Naive thymus-derived CD4-positive, alpha-beta T cell (primary cell): Measurements from ENCODE around the gene KIF16B. TPM values are rescaled to one million over a fixed set of nuclear protein-coding genes. Genes with fewer than 3 reads are reported as not detected.
"Not testable (repeated sequence)": the region's sequence is repeated elsewhere in the genome, so short reads cannot be mapped to it uniquely, and the experiment has no call there.

Experiments
- ATAC-seq: fragments of 150-1000 bp; cut with Tn5 transposase; 2 replicates; pipeline ENCODE4 v1.10.0; 2021; ENCODE audit warnings: mild to moderate bottlenecking, moderate library complexity
- CTCF ChIA-PET: fragments of 350-600 bp; sonication (Branson Sonifier 250); formaldehyde crosslinking; loops from one replicate; lab custom pipeline; 2021; ENCODE audit warnings: antibody characterized with exemption; lab: Charles Lee
- POLR2A ChIA-PET: fragments of 350-600 bp; sonication (Branson Sonifier 250); formaldehyde crosslinking; loops from one replicate; lab custom pipeline; 2021; ENCODE audit warnings: antibody characterized with exemption, inconsistent platforms; lab: Charles Lee
- DNase-seq, 9 donors: peaks; one replicate each; pipeline versions ENCODE4 v3.0.0 to v3.0.0-alpha.2; 2020 to 2022; ENCODE audit warnings: mixed read lengths in 1 of 9
- H3K27ac ChIP-seq: one replicate; pipeline ENCODE4 v1.7.0; 2013; ENCODE audit warnings: mild to moderate bottlenecking, low read depth, low read length, moderate library complexity
- H3K27me3 ChIP-seq, 2 donors: one replicate each; pipeline ENCODE4 v1.7.0; 2013; ENCODE audit warnings: low read length in 2 of 2, mild to moderate bottlenecking in 2 of 2, moderate library complexity in 2 of 2; ENCODE audit not compliant: control insufficient read depth in 2 of 2, insufficient read depth in 2 of 2
- H3K36me3 ChIP-seq, 3 experiments: 1 replicate in 2 of 3; 2 replicates in 1 of 3; pipeline ENCODE4 v1.7.0; 2013; ENCODE audit warnings: low read length in 3 of 3, mild to moderate bottlenecking in 3 of 3, moderate library complexity in 1 of 3; ENCODE audit not compliant: insufficient read depth in 3 of 3, control insufficient read depth in 2 of 3
- H3K4me1 ChIP-seq, 2 donors: one replicate each; pipeline ENCODE4 v1.7.0; 2013; ENCODE audit warnings: low read length in 2 of 2, mild to moderate bottlenecking in 2 of 2, moderate library complexity in 1 of 2; ENCODE audit not compliant: control insufficient read depth in 2 of 2, insufficient read depth in 2 of 2
- H3K4me3 ChIP-seq: 2 replicates; pipeline ENCODE4 v1.7.0; 2013; ENCODE audit warnings: mild to moderate bottlenecking, low read length
- H3K9me3 ChIP-seq, 3 experiments: 1 replicate in 2 of 3; 2 replicates in 1 of 3; pipeline ENCODE4 v1.7.0; 2013; ENCODE audit warnings: low read length in 3 of 3; ENCODE audit not compliant: control insufficient read depth in 2 of 3
- H3K27ac Mint-ChIP-seq, 9 donors: one replicate each; pipeline ENCODE4 v1.8.0; 2020 to 2022; ENCODE audit warnings: mixed read lengths in 9 of 9, mild to moderate bottlenecking in 8 of 9, moderate library complexity in 5 of 9, inconsistent platforms in 2 of 9
- H3K27me3 Mint-ChIP-seq, 5 donors: one replicate each; pipeline ENCODE4 v1.8.0; 2021 to 2022; ENCODE audit warnings: mixed read lengths in 5 of 5, mild to moderate bottlenecking in 1 of 5
- H3K36me3 Mint-ChIP-seq, 5 donors: one replicate each; pipeline ENCODE4 v1.8.0; 2020 to 2022; ENCODE audit warnings: mixed read lengths in 5 of 5, mild to moderate bottlenecking in 3 of 5, inconsistent platforms in 1 of 5
- H3K4me1 Mint-ChIP-seq, 7 donors: one replicate each; pipeline ENCODE4 v1.8.0; 2020 to 2022; ENCODE audit warnings: mixed read lengths in 7 of 7, mild to moderate bottlenecking in 3 of 7, inconsistent platforms in 1 of 7
- H3K4me3 Mint-ChIP-seq, 10 donors: one replicate each; pipeline ENCODE4 v1.8.0; 2020 to 2022; ENCODE audit warnings: mild to moderate bottlenecking in 10 of 10, mixed read lengths in 10 of 10, moderate library complexity in 6 of 10, inconsistent platforms in 2 of 10
- H3K9me3 Mint-ChIP-seq, 11 donors: one replicate each; pipeline ENCODE4 v1.8.0; 2020 to 2022; ENCODE audit warnings: mixed read lengths in 11 of 11, mild to moderate bottlenecking in 4 of 11, inconsistent platforms in 1 of 11, moderate library complexity in 1 of 11
- intact Hi-C, 2 donors: fragments of 100-400 bp; cut with micrococcal nuclease; formaldehyde crosslinking; loops; one replicate each; pipeline ENCODE4 v1.15.1; 2023
- polyA plus RNA-seq, 2 donors: library from polyadenylated mRNA; unstranded; fragments of 300-500 nt; fragmentation: Illumina TruSeq; gene quantifications; one replicate each; pipeline ENCODE4 v1.2.3, GENCODE V29; 2021
- total RNA-seq, 6 experiments: library from RNA in 5 of 6; stranded (reverse) in 5 of 6; gene quantifications; 1 replicate in 5 of 6; 2 replicates in 1 of 6; pipeline ENCODE4 v1.2.3 and lab custom pipeline; 2021 to 2026

Gene KIF16B
- total and polyA plus RNA-seq, 7 experiments from 2014 or later: 6.0 to 13.7 (median 10.3) TPM

DNA sequence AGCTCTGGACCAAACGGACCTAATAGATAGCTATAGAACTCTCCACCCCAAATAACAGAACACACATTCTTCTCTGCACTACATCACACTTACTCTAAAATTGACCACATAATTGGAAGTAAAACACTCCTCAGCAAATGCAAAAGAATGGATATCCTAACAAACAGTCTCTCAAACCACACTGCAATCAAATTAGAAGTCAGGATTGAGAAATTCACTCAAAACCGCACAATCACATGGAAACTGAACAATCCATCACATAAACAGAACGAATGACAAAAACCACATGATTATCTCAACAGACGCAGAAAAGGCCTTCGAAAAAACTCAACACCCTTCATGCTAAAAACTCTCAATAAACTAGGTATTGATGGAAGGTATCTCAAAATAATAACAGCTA, 50.6 kb downstream of the KIF16B start:
- peaks cover 0 to 11% (median 5%) of the 10 kb centered on the region in 11 donors for H3K9me3 Mint-ChIP-seq
- intact Hi-C loops, ATAC-seq, H3K4me1 ChIP-seq, DNase-seq, CTCF ChIA-PET, POLR2A ChIA-PET, H3K27me3 Mint-ChIP-seq, H3K4me3 Mint-ChIP-seq, H3K27me3 ChIP-seq, H3K27ac Mint-ChIP-seq, H3K9me3 ChIP-seq, H3K27ac ChIP-seq, H3K4me3 ChIP-seq: not testable (repeated sequence)
- peaks cover 0 to 10% (median 0%) of the 10 kb centered on the region in 3 experiments for H3K36me3 ChIP-seq
- H3K36me3 Mint-ChIP-seq: peaks cover 24 to 66% (median 48%) of the 10 kb centered on the region in 5 donors
- H3K4me1 Mint-ChIP-seq: peaks cover 0 to 12% (median 0%) of the 10 kb centered on the region in 7 donors

GRCh38 chr20:16520154-16520553, 53.1 kb downstream of the KIF16B start:
- intact Hi-C loops: no loop called here
- H3K4me3 Mint-ChIP-seq: no peak overlapping the region
- DNase-seq: no peak
- peaks cover 0 to 12% (median 0%) of the 10 kb centered on the region in 7 donors for H3K4me1 Mint-ChIP-seq
- CTCF ChIA-PET: interaction anchor here (1.2 kb wide), 1 partner anchor 241 kb away, joined by 7 read pairs; no protein-coding TSS in a partner anchor
- H3K27me3 ChIP-seq: no peaks in the 10 kb centered on the region
- H3K9me3 Mint-ChIP-seq: peaks cover 0 to 7% (median 1%) of the 10 kb centered on the region in 11 donors
- peaks cover 0 to under 1% (median 0%) of the 10 kb centered on the region in 3 experiments for H3K36me3 ChIP-seq
- H3K27me3 Mint-ChIP-seq: no peaks in the 10 kb centered on the region
- H3K9me3 ChIP-seq: no peaks in the 10 kb centered on the region
- POLR2A ChIA-PET: no interaction called here
- H3K27ac ChIP-seq: no peak overlapping the region
- no peak overlapping the region for H3K4me3 ChIP-seq
- H3K4me1 ChIP-seq: no peaks in the 10 kb centered on the region
- no peak for ATAC-seq
- H3K27ac Mint-ChIP-seq: no peak overlapping the region
- peaks cover 10 to 54% (median 27%) of the 10 kb centered on the region in 5 donors for H3K36me3 Mint-ChIP-seq

DNA sequence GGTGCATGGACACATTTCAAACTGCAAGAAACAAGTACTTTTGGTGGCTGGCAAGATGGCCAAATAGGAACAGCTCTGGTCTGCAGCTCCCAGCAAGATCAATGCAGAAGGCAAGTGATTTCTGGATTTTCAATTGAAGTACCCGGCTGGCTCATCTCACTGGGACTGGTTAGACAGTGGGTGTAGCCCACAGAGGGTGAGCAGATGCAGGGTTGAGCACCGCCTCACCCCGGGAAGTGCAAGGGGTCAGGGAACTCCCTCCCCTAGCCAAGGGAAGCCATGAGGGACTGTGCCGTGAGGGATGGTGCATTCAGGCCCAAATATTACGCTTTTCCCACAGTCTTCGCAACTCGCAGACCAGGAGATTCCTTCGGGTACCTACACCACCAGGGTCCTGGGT, 53.6 kb downstream of the KIF16B start:
- H3K9me3 Mint-ChIP-seq, H3K4me1 ChIP-seq, H3K27me3 Mint-ChIP-seq, H3K9me3 ChIP-seq, H3K27ac Mint-ChIP-seq, intact Hi-C loops, H3K4me3 ChIP-seq, H3K36me3 ChIP-seq, H3K4me3 Mint-ChIP-seq, H3K27me3 ChIP-seq, H3K27ac ChIP-seq, POLR2A ChIA-PET, DNase-seq, ATAC-seq: not testable (repeated sequence)
- peaks cover 9 to 49% (median 23%) of the 10 kb centered on the region in 5 donors for H3K36me3 Mint-ChIP-seq
- CTCF ChIA-PET: interaction anchor here (1.2 kb wide), 1 partner anchor 242 kb away, joined by 7 read pairs; no protein-coding TSS in a partner anchor
- H3K4me1 Mint-ChIP-seq: peaks cover 0 to 12% (median 0%) of the 10 kb centered on the region in 7 donors

GRCh38 chr20:16518784-16519084, 54.5 kb downstream of the KIF16B start:
- Mint-ChIP-seq H3K4me1 (peaks cover 0 to 12% (median under 1%) of the 10 kb centered on the region in 7 donors), H3K27me3 (no peaks in the 10 kb centered on the region), H3K9me3 (no peaks in the 10 kb centered on the region), H3K4me3 (no peak overlapping the region), H3K27ac (no peak overlapping the region), H3K36me3 (peaks cover 7 to 46% (median 20%) of the 10 kb centered on the region in 5 donors)
- Histone ChIP-seq H3K27me3 (no peaks in the 10 kb centered on the region), H3K27ac (no peak overlapping the region), H3K4me1 (no peaks in the 10 kb centered on the region), H3K36me3 (no peaks in the 10 kb centered on the region), H3K4me3 (no peak overlapping the region), H3K9me3 (no peaks in the 10 kb centered on the region)
- POLR2A ChIA-PET: no interaction called here
- ATAC-seq (no peak), DNase-seq (no peak)
- intact Hi-C loops: loop anchor here in 1 of 2 donors (1.0 kb wide), 1 partner anchor 243 kb away; no protein-coding TSS in a partner anchor
- CTCF ChIA-PET: interaction anchor here (1.2 kb wide), 1 partner anchor 243 kb away, joined by 7 read pairs; no protein-coding TSS in a partner anchor

DNA sequence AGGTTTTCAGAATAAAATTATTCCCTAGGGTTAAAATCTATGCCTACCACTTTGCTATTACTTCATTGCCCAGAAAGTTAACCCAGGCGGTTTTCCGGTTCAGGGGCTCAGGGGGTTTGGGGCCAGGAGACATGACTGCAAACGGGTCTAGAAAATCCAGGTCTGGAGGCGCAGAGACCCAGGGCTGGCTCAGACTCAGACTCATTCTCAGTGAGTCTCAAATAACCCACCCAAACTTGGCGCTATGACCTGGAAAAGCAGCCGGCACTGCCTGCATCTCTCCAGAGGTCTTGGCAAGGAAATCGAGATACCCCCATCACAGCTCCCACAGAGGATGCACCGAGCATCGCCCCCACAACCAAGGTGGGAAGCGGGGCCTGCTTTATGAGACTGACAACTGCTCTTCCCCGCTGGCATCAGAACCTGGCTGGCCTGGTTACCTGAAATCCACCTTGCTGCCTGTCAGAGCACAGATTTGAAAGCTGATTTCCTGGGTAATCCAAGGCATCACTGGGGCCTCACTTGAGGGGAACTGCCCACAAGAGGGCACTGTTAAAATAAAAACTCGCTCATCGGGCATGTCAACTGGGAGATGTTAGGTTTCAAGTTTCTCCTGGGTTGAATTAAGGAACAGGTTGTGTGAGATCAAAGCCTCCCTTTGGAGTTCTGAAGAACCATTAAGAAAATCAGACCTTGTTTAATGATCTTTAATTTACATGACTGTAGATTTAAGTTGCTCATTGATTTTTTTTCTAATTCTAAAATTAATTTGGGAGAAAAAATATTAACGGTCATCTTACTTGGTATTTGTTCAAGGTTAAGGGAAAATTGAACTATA, 55.1 kb downstream of the KIF16B start:
- no peak for ATAC-seq

DNA sequence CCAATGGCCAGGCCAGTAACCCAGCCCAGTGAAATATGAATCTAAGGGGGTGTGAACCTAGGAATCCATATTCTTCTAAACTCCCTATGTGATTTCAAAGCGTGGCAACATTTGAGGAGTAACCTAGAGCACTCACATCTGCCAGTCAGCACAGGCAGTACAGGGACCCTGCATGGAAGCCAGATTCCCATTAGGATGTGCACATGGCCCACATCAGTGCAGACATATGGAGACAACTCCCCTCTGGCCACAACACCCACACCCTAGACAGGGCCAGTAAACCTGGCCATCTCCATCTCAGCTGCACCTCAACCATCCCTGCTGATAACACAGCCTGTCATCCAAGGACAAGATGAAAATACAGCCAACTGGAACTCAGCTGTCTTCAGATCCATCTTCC, 56.5 kb downstream of the KIF16B start:
- H3K36me3 Mint-ChIP-seq: peaks cover 0 to 40% (median 18%) of the 10 kb centered on the region in 5 donors
- DNase-seq (no peak), ATAC-seq (no peak)
- Histone ChIP-seq H3K4me3 (no peak overlapping the region), H3K9me3 (no peaks in the 10 kb centered on the region), H3K27ac (no peak overlapping the region), H3K36me3 (peaks cover 0 to 3% (median 0%) of the 10 kb centered on the region in 3 experiments), H3K4me1 (no peaks in the 10 kb centered on the region), H3K27me3 (no peaks in the 10 kb centered on the region)
- ChIA-PET POLR2A (interaction anchor here (0.6 kb wide), 1 partner anchor 55 kb away, joined by 4 read pairs; no protein-coding TSS in a partner anchor), CTCF (interaction anchor here (0.6 to 1.2 kb wide), 2 partner anchors 14 to 370 kb away, joined by 3 read pairs; no protein-coding TSS in a partner anchor)
- peaks cover 0 to 12% (median 3%) of the 10 kb centered on the region in 7 donors for H3K4me1 Mint-ChIP-seq
- no peak overlapping the region for H3K27ac Mint-ChIP-seq
- H3K4me3 Mint-ChIP-seq: no peak overlapping the region
- H3K27me3 Mint-ChIP-seq: no peaks in the 10 kb centered on the region
- H3K9me3 Mint-ChIP-seq: no peaks in the 10 kb centered on the region
- intact Hi-C loops: no loop called here

More for the DNA sequence above, 55.1 kb downstream of the KIF16B start:
- Mint-ChIP-seq H3K9me3 (no peaks in the 10 kb centered on the region), H3K27ac (no peak overlapping the region), H3K4me3 (no peak overlapping the region), H3K27me3 (no peaks in the 10 kb centered on the region), H3K4me1 (peaks cover 0 to 12% (median 3%) of the 10 kb centered on the region in 7 donors), H3K36me3 (peaks cover 4 to 43% (median 15%) of the 10 kb centered on the region in 5 donors)
- ChIA-PET CTCF (interaction anchor here (0.8 to 1.2 kb wide), 4 partner anchors 9 to 244 kb away, joined by 3 to 4 read pairs (median 3); no protein-coding TSS in a partner anchor), POLR2A (no interaction called here)
- peak in 5 of 9 donors; percentile 10 to 29 (median 20) for DNase-seq
- Histone ChIP-seq H3K27me3 (no peaks in the 10 kb centered on the region), H3K9me3 (no peaks in the 10 kb centered on the region), H3K36me3 (no peaks in the 10 kb centered on the region), H3K4me1 (no peaks in the 10 kb centered on the region), H3K27ac (no peak overlapping the region), H3K4me3 (no peak overlapping the region)
- intact Hi-C loops: loop anchor here in 1 of 2 donors (1.0 kb wide), 1 partner anchor 243 kb away; no protein-coding TSS in a partner anchor
